ENCODE measurements around the gene EYS.
"Not testable (repeated sequence)": the region's sequence is repeated elsewhere in the genome, so short reads cannot be mapped to it uniquely, and the experiment has no call there.

The EYS gene

GRCh38 chr6:65633501-65633900, 73.5 kb downstream of the EYS start:
- no peak for DNase-seq (ENCODE audit: low spot score)

- no peak for DNase-seq (ENCODE audit: low spot score)
Measured at GRCh38 chr6:65631711-65632110, 75.3 kb downstream of the EYS start.

- not testable (repeated sequence) for DNase-seq (ENCODE audit: low spot score)
Measured at GRCh38 chr6:65627434-65627999, 79.5 kb downstream of the EYS start.

GRCh38 chr6:65627015-65627414, 80.0 kb downstream of the EYS start:
- DNase-seq (ENCODE audit: low spot score), result no peak

GRCh38 chr6:65623566-65623965, 83.5 kb downstream of the EYS start:
- no peak for DNase-seq (ENCODE audit: low spot score)

- DNase-seq (ENCODE audit: low spot score), result no peak
Measured at GRCh38 chr6:65610746-65611145, 96.3 kb downstream of the EYS start.

- no peak for DNase-seq (ENCODE audit: low spot score)
Measured at GRCh38 chr6:65595540-65595939, 111.5 kb downstream of the EYS start.

GRCh38 chr6:65570340-65570739, 136.7 kb downstream of the EYS start:
- no peak for DNase-seq (ENCODE audit: low spot score)

- DNase-seq (ENCODE audit: low spot score), result no peak
Measured at GRCh38 chr6:65569505-65569904, 137.5 kb downstream of the EYS start.

GRCh38 chr6:65569056-65569455, 138.0 kb downstream of the EYS start:
- DNase-seq (ENCODE audit: low spot score), result not testable (repeated sequence)

GRCh38 chr6:65566117-65566516, 140.9 kb downstream of the EYS start:
- DNase-seq (ENCODE audit: low spot score), result no peak

GRCh38 chr6:65558071-65558470, 149.0 kb downstream of the EYS start:
- DNase-seq (ENCODE audit: low spot score), result no peak

- DNase-seq (ENCODE audit: low spot score), result no peak
Measured at GRCh38 chr6:65557224-65557623, 149.8 kb downstream of the EYS start.

- DNase-seq (ENCODE audit: low spot score), result no peak
Measured at GRCh38 chr6:65546894-65547293, 160.1 kb downstream of the EYS start.

GRCh38 chr6:65545920-65546319, 161.1 kb downstream of the EYS start:
- no peak for DNase-seq (ENCODE audit: low spot score)

GRCh38 chr6:65538644-65539043, 168.4 kb downstream of the EYS start:
- DNase-seq (ENCODE audit: low spot score), result no peak

GRCh38 chr6:65537600-65537999, 169.4 kb downstream of the EYS start:
- DNase-seq (ENCODE audit: low spot score), result no peak

GRCh38 chr6:65531533-65531932, 175.5 kb downstream of the EYS start:
- DNase-seq (ENCODE audit: low spot score), result no peak

GRCh38 chr6:65524232-65524631, 182.8 kb downstream of the EYS start:
- DNase-seq (ENCODE audit: low spot score), result no peak

- DNase-seq (ENCODE audit: low spot score), result no peak
Measured at GRCh38 chr6:65505736-65506135, 201.3 kb downstream of the EYS start.

GRCh38 chr6:65501045-65501444, 206.0 kb downstream of the EYS start:
- DNase-seq (ENCODE audit: low spot score), result no peak

GRCh38 chr6:65483652-65484051, 223.4 kb downstream of the EYS start:
- DNase-seq (ENCODE audit: low spot score), result not testable (repeated sequence)

GRCh38 chr6:65469650-65470049, 237.4 kb downstream of the EYS start:
- DNase-seq (ENCODE audit: low spot score), result no peak

GRCh38 chr6:65468307-65468706, 238.7 kb downstream of the EYS start:
- no peak for DNase-seq (ENCODE audit: low spot score)

GRCh38 chr6:65461121-65461520, 245.9 kb downstream of the EYS start:
- DNase-seq (ENCODE audit: low spot score), result no peak
